Stimulated activated CD4-positive, alpha-beta T cell treated with anti-CD3 and anti-CD28 coated beads, Interleukin-2, amount 100 ng/mL, for 48 hours (primary cell): ENCODE results near the gene CIB4.

Experiments
- DNase-seq, 2 donors: peaks; one replicate each; pipeline ENCODE4 v3.0.0-alpha.2; 2020

Gene CIB4

GRCh38 chr2:26640781-26641564, at the start of gene CIB4:
Gene CIB4, minus strand, starts transcription at chr2:26641366. Its CDS starts 52 bp downstream, at chr2:26641314.
- DNase-seq: no peak

- DNase-seq: no peak
Measured at GRCh38 chr2:26687801-26688200, 46.6 kb upstream of the CIB4 start.

- no peak for DNase-seq
Measured at GRCh38 chr2:26687328-26687727, 46.2 kb upstream of the CIB4 start.

- DNase-seq: no peak
Measured at GRCh38 chr2:26685989-26686839, 45.0 kb upstream of the CIB4 start.

- DNase-seq: no peak
Measured at GRCh38 chr2:26685341-26685740, 44.2 kb upstream of the CIB4 start.

GRCh38 chr2:26683583-26683982, 42.4 kb upstream of the CIB4 start:
- no peak for DNase-seq

GRCh38 chr2:26682155-26682554, 41.0 kb upstream of the CIB4 start:
- DNase-seq: no peak

- no peak for DNase-seq
Measured at GRCh38 chr2:26681656-26682055, 40.5 kb upstream of the CIB4 start.

- no peak for DNase-seq
Measured at GRCh38 chr2:26679867-26680266, 38.7 kb upstream of the CIB4 start.

- DNase-seq: no peak
Measured at GRCh38 chr2:26678035-26678434, 36.9 kb upstream of the CIB4 start.

GRCh38 chr2:26675651-26676255, 34.6 kb upstream of the CIB4 start:
- no peak for DNase-seq

- DNase-seq: no peak
Measured at GRCh38 chr2:26674771-26675170, 33.6 kb upstream of the CIB4 start.

GRCh38 chr2:26674002-26674751, 33.0 kb upstream of the CIB4 start:
- no peak for DNase-seq

GRCh38 chr2:26672818-26673393, 31.7 kb upstream of the CIB4 start:
- DNase-seq: no peak

- DNase-seq: no peak
Measured at GRCh38 chr2:26672112-26672817, 31.1 kb upstream of the CIB4 start.

- no peak for DNase-seq
Measured at GRCh38 chr2:26671691-26672090, 30.5 kb upstream of the CIB4 start.

GRCh38 chr2:26670931-26671460, 29.8 kb upstream of the CIB4 start:
- no peak for DNase-seq

- no peak for DNase-seq
Measured at GRCh38 chr2:26670171-26670570, 29.0 kb upstream of the CIB4 start.

GRCh38 chr2:26668856-26669750, 27.9 kb upstream of the CIB4 start:
- DNase-seq: no peak

GRCh38 chr2:26668041-26668440, 26.9 kb upstream of the CIB4 start:
- DNase-seq: no peak

- no peak for DNase-seq
Measured at GRCh38 chr2:26666671-26667070, 25.5 kb upstream of the CIB4 start.
